ENCODE data around the gene ABCC9.

- no peak for TF ChIP-seq EZH2 (IDR thresholded peaks at IDR 0.05; ENCODE audit: low read depth)
- TF ChIP-seq CTCF (conservative IDR thresholded peaks at IDR 0.05), result no peak
Measured at GRCh38 chr12:21911832-21912231, 29.4 kb downstream of the ABCC9 start.
